A375 (cell line): ENCODE results near the gene DNAJC11. TPM values are rescaled to one million over a fixed set of nuclear protein-coding genes. Genes with fewer than 3 reads are reported as not detected.

ENCODE experiments used
- total RNA-seq: library from RNA; depleted of rRNA; stranded (reverse); fragments of >200 nt; shearing (Covaris generic); gene quantifications from 2 replicates; pipeline ENCODE4 v1.2.3, GENCODE V29; 2014; rRNA removed

DNAJC11 gene, protein sequence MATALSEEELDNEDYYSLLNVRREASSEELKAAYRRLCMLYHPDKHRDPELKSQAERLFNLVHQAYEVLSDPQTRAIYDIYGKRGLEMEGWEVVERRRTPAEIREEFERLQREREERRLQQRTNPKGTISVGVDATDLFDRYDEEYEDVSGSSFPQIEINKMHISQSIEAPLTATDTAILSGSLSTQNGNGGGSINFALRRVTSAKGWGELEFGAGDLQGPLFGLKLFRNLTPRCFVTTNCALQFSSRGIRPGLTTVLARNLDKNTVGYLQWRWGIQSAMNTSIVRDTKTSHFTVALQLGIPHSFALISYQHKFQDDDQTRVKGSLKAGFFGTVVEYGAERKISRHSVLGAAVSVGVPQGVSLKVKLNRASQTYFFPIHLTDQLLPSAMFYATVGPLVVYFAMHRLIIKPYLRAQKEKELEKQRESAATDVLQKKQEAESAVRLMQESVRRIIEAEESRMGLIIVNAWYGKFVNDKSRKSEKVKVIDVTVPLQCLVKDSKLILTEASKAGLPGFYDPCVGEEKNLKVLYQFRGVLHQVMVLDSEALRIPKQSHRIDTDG
- total RNA-seq = 48.4 and 71.1 TPM in 2 replicates

DNA sequence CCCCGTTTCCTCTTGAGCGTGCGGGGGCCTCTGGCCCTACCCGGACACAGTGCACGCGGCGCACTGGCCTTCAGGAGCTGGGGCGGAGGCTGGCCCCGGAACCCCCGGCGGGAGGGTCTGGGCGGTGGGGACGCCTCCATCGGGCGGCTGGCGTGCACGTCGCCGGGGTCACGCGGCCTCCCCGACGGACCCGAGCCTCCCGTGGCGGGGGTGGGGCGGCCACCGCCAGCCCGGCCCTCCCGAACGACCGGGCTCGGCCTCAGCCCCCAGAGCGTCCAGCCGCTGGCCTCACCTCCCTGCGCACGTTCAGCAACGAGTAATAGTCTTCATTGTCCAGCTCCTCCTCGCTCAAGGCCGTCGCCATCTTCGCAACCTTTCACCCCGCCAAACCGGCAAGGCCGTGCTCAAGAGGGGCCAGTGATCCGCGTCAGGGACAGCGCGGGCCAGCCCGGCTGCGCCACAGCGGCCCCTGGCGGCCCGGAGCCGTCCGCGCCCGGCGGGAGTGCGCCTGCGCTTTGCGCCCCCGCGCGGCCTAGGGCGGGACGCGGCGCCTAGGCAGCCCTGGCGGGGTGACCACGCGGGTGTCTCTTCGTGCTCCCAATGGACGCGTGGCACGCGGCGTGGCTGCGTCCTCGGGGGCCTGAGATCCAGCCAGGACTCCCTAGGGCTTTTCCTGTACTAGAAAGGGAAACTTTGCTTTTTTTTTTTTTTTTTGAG lies at the start of gene DNAJC11:
TSS of gene DNAJC11 (minus strand) at position 380 of the 717 bp plus-strand sequence. CDS start at position 364, 16 bp downstream.

GRCh38 chr1:6624710-6625583 lies 76.7 kb downstream of the DNAJC11 start, which contains the start of gene THAP3:
THAP3 (plus strand) TSS chr1:6624868; CDS start chr1:6625219, 351 bp downstream.

DNA sequence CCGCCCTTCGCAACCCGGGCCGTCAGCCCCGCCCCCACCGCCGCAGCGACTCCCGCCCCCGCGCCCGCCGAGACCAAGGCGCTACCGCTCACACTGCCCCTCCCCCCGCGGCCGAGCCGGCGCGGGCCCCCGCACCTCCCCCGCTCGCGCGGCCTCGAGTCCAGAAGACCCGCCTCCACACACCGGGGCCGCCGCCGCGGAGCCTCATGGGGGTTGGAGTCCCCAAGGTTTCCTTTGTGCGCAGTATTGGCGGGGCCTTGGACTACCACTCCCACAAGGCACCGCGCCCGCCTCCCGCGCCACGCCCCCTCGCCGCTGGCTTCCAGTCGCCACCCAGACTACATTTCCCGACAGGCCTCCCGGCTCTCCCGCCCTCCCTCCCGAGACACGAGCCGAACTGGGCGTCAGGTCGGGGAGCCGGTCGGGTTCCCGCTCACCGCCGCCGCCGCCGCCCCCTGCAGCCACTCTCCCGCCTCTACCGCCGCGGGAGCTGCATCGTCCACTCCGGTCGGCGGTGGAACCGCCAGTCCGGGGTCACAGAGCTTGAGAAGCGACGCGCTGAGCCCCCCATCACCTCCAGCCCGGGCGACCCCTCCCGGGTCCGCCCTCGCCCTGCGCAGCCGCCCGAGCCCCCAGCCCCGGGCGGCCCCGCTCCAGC lies 88.1 kb downstream of the DNAJC11 start, which contains the start of gene PHF13:
TSS of gene PHF13 (plus strand) at position 371 of the 658 bp plus-strand sequence. CDS start 336 bp downstream, outside the sequence.

GRCh38 chr1:6602669-6603237 lies 98.9 kb downstream of the DNAJC11 start, which contains the start of gene KLHL21:
KLHL21 (minus strand) TSS chr1:6602869; CDS start chr1:6602817, 52 bp downstream.

Other genes with a start within 250 kb of the DNAJC11 start
- 28.0 and 28.6 TPM in 2 replicates for gene TNFRSF25, start 235.6 kb downstream of the DNAJC11 start, total RNA-seq
- 39.9 and 40.2 TPM in 2 replicates for gene PLEKHG5, start 210.1 kb downstream of the DNAJC11 start, total RNA-seq
- 27.9 and 31.2 TPM in 2 replicates for gene NOL9, start 147.3 kb downstream of the DNAJC11 start, total RNA-seq
- gene TAS1R1, start 146.5 kb downstream of the DNAJC11 start, total RNA-seq = 0.04 TPM in 1 of 2 replicates, not detected in the other
- 20.4 and 23.1 TPM in 2 replicates for gene ZBTB48, start 121.8 kb downstream of the DNAJC11 start, total RNA-seq
- 121 and 127 TPM in 2 replicates for gene KLHL21, start 98.9 kb downstream of the DNAJC11 start, total RNA-seq
- 9.2 and 11.1 TPM in 2 replicates for gene PHF13, start 88.1 kb downstream of the DNAJC11 start, total RNA-seq
- 30.5 and 30.7 TPM in 2 replicates for gene THAP3, start 76.9 kb downstream of the DNAJC11 start, total RNA-seq
- gene CAMTA1, start 83.6 kb upstream of the DNAJC11 start, total RNA-seq = 44.1 and 45.5 TPM in 2 replicates